ENCODE measurements around the gene DAAM2.

The DAAM2 gene

GRCh38 chr6:39769012-39769411 is 23.2 kb upstream of the DAAM2 start:
- Histone ChIP-seq H3K9ac (ENCODE audit: low read length) (no peak overlapping the region), H3K27me3 (ENCODE audit: control insufficient read depth in 1 of 2, insufficient read depth in 2 of 2, low read length in 2 of 2) (no peaks in the 10 kb centered on the region), H3K4me1 (ENCODE audit: insufficient read depth, low read length) (peaks cover 15% of the 10 kb centered on the region), H3K9me3 (ENCODE audit: low read length) (no peaks in the 10 kb centered on the region), H3K27ac (ENCODE audit: low read depth, low read length) (no peak overlapping the region), H3K36me3 (ENCODE audit: insufficient read depth, low read length) (no peaks in the 10 kb centered on the region), H3K4me3 (ENCODE audit: low read depth in 1 of 2, low read length in 2 of 2) (no peak overlapping the region)

- Histone ChIP-seq H3K27ac (ENCODE audit: low read depth, low read length) (no peak overlapping the region), H3K9me3 (ENCODE audit: low read length) (no peaks in the 10 kb centered on the region), H3K27me3 (ENCODE audit: control insufficient read depth in 1 of 2, insufficient read depth in 2 of 2, low read length in 2 of 2) (no peaks in the 10 kb centered on the region), H3K4me3 (ENCODE audit: low read depth in 1 of 2, low read length in 2 of 2) (no peak overlapping the region), H3K36me3 (ENCODE audit: insufficient read depth, low read length) (no peaks in the 10 kb centered on the region), H3K9ac (ENCODE audit: low read length) (no peak overlapping the region), H3K4me1 (ENCODE audit: insufficient read depth, low read length) (peaks cover 19% of the 10 kb centered on the region)
These were observed 21.7 kb upstream of the DAAM2 start for GRCh38 chr6:39770446-39770845.

GRCh38 chr6:39772559-39773273 is 19.5 kb upstream of the DAAM2 start:
- H3K27ac ChIP-seq (ENCODE audit: low read depth, low read length): peak overlapping the region; percentile 19
- H3K36me3 ChIP-seq (ENCODE audit: insufficient read depth, low read length): no peaks in the 10 kb centered on the region
- H3K4me1 ChIP-seq (ENCODE audit: insufficient read depth, low read length): peaks cover 19% of the 10 kb centered on the region
- H3K4me3 ChIP-seq (ENCODE audit: low read depth in 1 of 2, low read length in 2 of 2): no peak overlapping the region
- no peaks in the 10 kb centered on the region for H3K27me3 ChIP-seq (ENCODE audit: control insufficient read depth in 1 of 2, insufficient read depth in 2 of 2, low read length in 2 of 2)
- no peak overlapping the region for H3K9ac ChIP-seq (ENCODE audit: low read length)
- no peaks in the 10 kb centered on the region for H3K9me3 ChIP-seq (ENCODE audit: low read length)

DNA sequence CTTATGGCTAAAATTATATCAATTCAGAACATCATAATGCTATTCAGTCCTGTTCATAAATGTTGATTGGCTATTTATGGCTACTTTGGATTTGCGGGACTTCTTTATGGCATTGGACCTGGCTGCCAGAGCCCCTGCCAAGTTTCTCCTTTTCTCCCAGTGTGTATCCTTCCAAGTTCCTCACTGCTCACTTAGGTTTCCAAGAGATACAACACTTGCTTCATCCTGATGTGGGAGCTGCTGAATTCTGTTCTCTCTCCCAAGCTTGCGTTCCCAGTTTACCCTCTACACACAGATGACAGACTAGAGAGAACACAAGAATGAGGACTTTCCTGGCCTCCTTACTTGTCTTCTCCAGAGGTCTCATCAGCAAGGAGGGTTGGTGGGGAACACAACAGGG is 18.4 kb upstream of the DAAM2 start:
- no peaks in the 10 kb centered on the region for H3K27me3 ChIP-seq (ENCODE audit: control insufficient read depth in 1 of 2, insufficient read depth in 2 of 2, low read length in 2 of 2)
- no peak overlapping the region for H3K4me3 ChIP-seq (ENCODE audit: low read depth in 1 of 2, low read length in 2 of 2)
- no peaks in the 10 kb centered on the region for H3K9me3 ChIP-seq (ENCODE audit: low read length)
- H3K27ac ChIP-seq (ENCODE audit: low read depth, low read length): no peak overlapping the region
- H3K36me3 ChIP-seq (ENCODE audit: insufficient read depth, low read length): no peaks in the 10 kb centered on the region
- H3K4me1 ChIP-seq (ENCODE audit: insufficient read depth, low read length): peaks cover 19% of the 10 kb centered on the region
- H3K9ac ChIP-seq (ENCODE audit: low read length): no peak overlapping the region

GRCh38 chr6:39776581-39776980 is 15.6 kb upstream of the DAAM2 start:
- Histone ChIP-seq H3K27me3 (ENCODE audit: control insufficient read depth in 1 of 2, insufficient read depth in 2 of 2, low read length in 2 of 2) (no peaks in the 10 kb centered on the region), H3K4me3 (ENCODE audit: low read depth in 1 of 2, low read length in 2 of 2) (no peak overlapping the region), H3K9me3 (ENCODE audit: low read length) (no peaks in the 10 kb centered on the region), H3K9ac (ENCODE audit: low read length) (no peak overlapping the region), H3K36me3 (ENCODE audit: insufficient read depth, low read length) (no peaks in the 10 kb centered on the region), H3K4me1 (ENCODE audit: insufficient read depth, low read length) (peaks cover 19% of the 10 kb centered on the region), H3K27ac (ENCODE audit: low read depth, low read length) (no peak overlapping the region)

DNA sequence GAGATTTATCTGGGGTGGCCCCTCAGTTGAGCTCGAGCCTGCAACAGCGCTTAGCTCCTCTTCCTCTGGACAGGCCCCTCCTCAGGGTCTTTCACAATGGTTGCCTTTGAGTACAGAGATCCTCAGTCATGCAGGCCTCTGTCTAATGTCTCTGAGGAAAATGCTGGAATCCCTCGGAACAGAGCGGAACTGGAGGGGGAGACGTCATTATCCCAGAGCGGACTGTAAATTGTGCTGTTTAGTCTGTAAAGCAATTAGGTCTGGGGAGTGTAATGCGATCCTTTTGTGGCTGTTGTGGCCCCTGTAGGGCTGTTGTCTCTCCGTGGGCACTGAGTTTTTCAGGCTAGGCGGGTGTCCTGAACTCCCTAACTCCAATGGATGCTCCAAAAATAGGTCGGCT is 15.0 kb upstream of the DAAM2 start:
- H3K9me3 ChIP-seq (ENCODE audit: low read length): no peaks in the 10 kb centered on the region
- no peak overlapping the region for H3K27ac ChIP-seq (ENCODE audit: low read depth, low read length)
- no peak overlapping the region for H3K9ac ChIP-seq (ENCODE audit: low read length)

DNA sequence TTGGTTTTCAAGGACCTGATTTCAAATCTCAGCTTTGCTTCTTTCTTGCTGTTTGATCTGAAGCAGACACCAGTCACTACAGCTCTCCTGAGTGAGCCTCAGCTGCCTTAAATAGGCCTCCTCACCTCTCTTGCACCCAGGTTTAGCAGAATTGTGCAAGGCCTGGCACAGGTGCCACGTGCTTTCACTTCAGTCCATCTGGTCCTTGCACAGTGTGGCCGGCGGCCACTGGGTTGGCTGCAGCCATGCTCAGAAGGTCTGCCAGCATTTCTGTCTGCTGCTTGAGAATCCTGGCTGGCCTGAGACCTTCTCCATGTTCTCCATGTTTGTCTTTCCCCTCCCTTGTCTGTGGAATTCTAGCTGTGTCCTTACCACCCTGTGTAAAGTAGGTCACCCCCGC is 14.5 kb upstream of the DAAM2 start:
- no peaks in the 10 kb centered on the region for H3K9me3 ChIP-seq (ENCODE audit: low read length)
- H3K27ac ChIP-seq (ENCODE audit: low read depth, low read length): no peak overlapping the region
- H3K27me3 ChIP-seq (ENCODE audit: control insufficient read depth in 1 of 2, insufficient read depth in 2 of 2, low read length in 2 of 2): no peaks in the 10 kb centered on the region
- peaks cover 18% of the 10 kb centered on the region for H3K4me1 ChIP-seq (ENCODE audit: insufficient read depth, low read length)
- no peaks in the 10 kb centered on the region for H3K36me3 ChIP-seq (ENCODE audit: insufficient read depth, low read length)
- no peak overlapping the region for H3K4me3 ChIP-seq (ENCODE audit: low read depth in 1 of 2, low read length in 2 of 2)
- H3K9ac ChIP-seq (ENCODE audit: low read length): no peak overlapping the region

More for the DNA sequence above, 15.0 kb upstream of the DAAM2 start:
- Histone ChIP-seq H3K36me3 (ENCODE audit: insufficient read depth, low read length) (no peaks in the 10 kb centered on the region), H3K4me1 (ENCODE audit: insufficient read depth, low read length) (peaks cover 19% of the 10 kb centered on the region), H3K27me3 (ENCODE audit: control insufficient read depth in 1 of 2, insufficient read depth in 2 of 2, low read length in 2 of 2) (no peaks in the 10 kb centered on the region), H3K4me3 (ENCODE audit: low read depth in 1 of 2, low read length in 2 of 2) (no peak overlapping the region)

DNA sequence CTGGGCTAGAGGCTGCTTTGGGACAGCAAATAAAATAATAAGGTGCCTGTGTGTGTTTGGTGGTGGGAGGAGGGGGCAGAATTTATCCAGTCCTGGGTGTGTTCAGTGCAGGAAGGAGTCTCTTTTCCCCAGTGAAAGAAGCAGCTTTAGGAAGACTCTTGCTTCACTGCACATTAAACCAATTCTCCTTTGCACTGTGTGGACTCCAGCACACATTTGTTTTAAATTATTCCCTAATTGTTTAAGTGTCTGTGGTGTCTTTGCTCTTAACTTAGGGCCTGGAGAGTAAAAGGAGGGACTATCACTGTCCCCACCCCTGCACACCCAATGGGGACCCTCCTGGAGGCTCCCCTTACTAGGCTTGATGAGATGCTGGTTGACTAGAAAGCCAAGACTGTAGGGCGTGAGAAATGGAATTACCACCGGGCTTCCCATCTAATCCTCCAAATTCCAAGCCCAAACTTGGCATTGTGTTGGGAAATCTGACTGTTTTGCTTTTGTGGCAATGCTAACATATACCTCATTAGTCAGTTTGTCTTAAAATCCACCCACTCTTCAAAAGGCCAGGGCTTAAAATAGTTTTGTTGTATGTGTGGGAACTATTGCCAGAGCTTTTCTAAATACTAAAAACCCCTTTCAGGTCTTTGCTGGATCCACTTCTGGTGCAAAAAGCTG is 13.5 kb upstream of the DAAM2 start:
- Histone ChIP-seq H3K4me1 (ENCODE audit: insufficient read depth, low read length) (peaks cover 7% of the 10 kb centered on the region), H3K9ac (ENCODE audit: low read length) (no peak overlapping the region), H3K27me3 (ENCODE audit: control insufficient read depth in 1 of 2, insufficient read depth in 2 of 2, low read length in 2 of 2) (no peaks in the 10 kb centered on the region), H3K36me3 (ENCODE audit: insufficient read depth, low read length) (no peaks in the 10 kb centered on the region), H3K4me3 (ENCODE audit: low read depth in 1 of 2, low read length in 2 of 2) (no peak overlapping the region), H3K27ac (ENCODE audit: low read depth, low read length) (no peak overlapping the region), H3K9me3 (ENCODE audit: low read length) (no peaks in the 10 kb centered on the region)

GRCh38 chr6:39785281-39785680 is 6.9 kb upstream of the DAAM2 start:
- Histone ChIP-seq H3K36me3 (ENCODE audit: insufficient read depth, low read length) (no peaks in the 10 kb centered on the region), H3K4me1 (ENCODE audit: insufficient read depth, low read length) (no peaks in the 10 kb centered on the region), H3K9me3 (ENCODE audit: low read length) (no peaks in the 10 kb centered on the region), H3K27me3 (ENCODE audit: control insufficient read depth in 1 of 2, insufficient read depth in 2 of 2, low read length in 2 of 2) (no peaks in the 10 kb centered on the region), H3K4me3 (ENCODE audit: low read depth in 1 of 2, low read length in 2 of 2) (no peak overlapping the region), H3K27ac (ENCODE audit: low read depth, low read length) (no peak overlapping the region), H3K9ac (ENCODE audit: low read length) (no peak overlapping the region)

DNA sequence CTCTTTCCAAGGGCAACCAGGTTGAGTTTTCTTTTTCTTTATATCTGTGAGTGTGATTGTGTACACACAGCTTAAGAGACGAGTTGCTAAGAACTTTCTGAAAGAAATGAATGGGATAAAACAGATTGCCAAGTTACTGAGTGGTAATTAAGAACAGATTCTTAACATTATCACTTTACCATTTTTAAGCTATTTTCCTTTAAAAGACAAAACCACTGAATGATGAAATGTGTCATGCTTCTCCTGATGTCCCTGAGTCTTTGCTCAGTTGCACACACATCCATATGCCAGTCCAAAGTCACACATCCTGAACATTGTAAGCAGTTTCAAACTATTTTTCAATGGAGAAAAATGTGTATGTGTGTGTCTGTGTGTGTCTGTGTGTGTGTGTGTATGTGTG is 5.5 kb upstream of the DAAM2 start:
- Histone ChIP-seq H3K4me1 (ENCODE audit: insufficient read depth, low read length) (peaks cover 9% of the 10 kb centered on the region), H3K9ac (ENCODE audit: low read length) (no peak overlapping the region), H3K36me3 (ENCODE audit: insufficient read depth, low read length) (no peaks in the 10 kb centered on the region), H3K27me3 (ENCODE audit: control insufficient read depth in 1 of 2, insufficient read depth in 2 of 2, low read length in 2 of 2) (no peaks in the 10 kb centered on the region), H3K9me3 (ENCODE audit: low read length) (no peaks in the 10 kb centered on the region), H3K4me3 (ENCODE audit: low read depth in 1 of 2, low read length in 2 of 2) (no peak overlapping the region), H3K27ac (ENCODE audit: low read depth, low read length) (no peak overlapping the region)

- Histone ChIP-seq H3K9me3 (ENCODE audit: low read length) (no peaks in the 10 kb centered on the region), H3K27ac (ENCODE audit: low read depth, low read length) (no peak overlapping the region), H3K27me3 (ENCODE audit: control insufficient read depth in 1 of 2, insufficient read depth in 2 of 2, low read length in 2 of 2) (no peaks in the 10 kb centered on the region), H3K4me3 (ENCODE audit: low read depth in 1 of 2, low read length in 2 of 2) (no peak overlapping the region), H3K36me3 (ENCODE audit: insufficient read depth, low read length) (no peaks in the 10 kb centered on the region), H3K4me1 (ENCODE audit: insufficient read depth, low read length) (peaks cover 9% of the 10 kb centered on the region), H3K9ac (ENCODE audit: low read length) (no peak overlapping the region)
These were observed 4.9 kb upstream of the DAAM2 start for GRCh38 chr6:39787322-39787721.

DNA sequence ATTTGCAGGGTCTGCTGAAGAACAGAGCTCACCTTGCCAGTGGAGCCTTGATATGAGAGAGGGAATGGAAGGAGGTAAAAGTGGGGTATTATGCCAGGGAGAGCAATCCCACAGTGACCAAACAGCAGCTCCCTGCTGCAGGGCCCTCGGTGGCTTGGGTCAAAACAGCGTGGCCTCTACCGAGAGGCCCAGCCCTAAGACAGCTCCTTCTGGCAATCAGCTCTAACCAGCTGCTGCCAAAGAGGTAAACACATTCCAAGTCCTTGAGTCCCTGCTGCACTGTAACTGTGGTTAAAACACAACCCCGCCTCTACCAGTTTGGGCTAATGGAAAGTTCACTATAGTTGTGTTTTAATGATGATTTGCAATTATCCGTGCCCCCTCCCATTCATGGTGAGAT is 1.4 kb upstream of the DAAM2 start:
- Histone ChIP-seq H3K27me3 (ENCODE audit: control insufficient read depth in 1 of 2, insufficient read depth in 2 of 2, low read length in 2 of 2) (no peaks in the 10 kb centered on the region), H3K27ac (ENCODE audit: low read depth, low read length) (peak overlapping the region; percentile 8), H3K9ac (ENCODE audit: low read length) (no peak overlapping the region), H3K36me3 (ENCODE audit: insufficient read depth, low read length) (no peaks in the 10 kb centered on the region), H3K4me3 (ENCODE audit: low read depth in 1 of 2, low read length in 2 of 2) (no peak overlapping the region), H3K9me3 (ENCODE audit: low read length) (no peaks in the 10 kb centered on the region), H3K4me1 (ENCODE audit: insufficient read depth, low read length) (peaks cover 27% of the 10 kb centered on the region)

Measured in muscle layer of colon (tissue), 2 donors.